ENCODE data around the gene SLC25A28. TPM values are rescaled to one million over a fixed set of nuclear protein-coding genes. Genes with fewer than 3 reads are reported as not detected.
A peak's percentile ranks its signal among the peaks of the same experiment; 100 is the strongest.

The SLC25A28 gene
- total and polyA plus RNA-seq, 2 experiments from 2014 or later, result 34.5 to 41.4 TPM

DNA sequence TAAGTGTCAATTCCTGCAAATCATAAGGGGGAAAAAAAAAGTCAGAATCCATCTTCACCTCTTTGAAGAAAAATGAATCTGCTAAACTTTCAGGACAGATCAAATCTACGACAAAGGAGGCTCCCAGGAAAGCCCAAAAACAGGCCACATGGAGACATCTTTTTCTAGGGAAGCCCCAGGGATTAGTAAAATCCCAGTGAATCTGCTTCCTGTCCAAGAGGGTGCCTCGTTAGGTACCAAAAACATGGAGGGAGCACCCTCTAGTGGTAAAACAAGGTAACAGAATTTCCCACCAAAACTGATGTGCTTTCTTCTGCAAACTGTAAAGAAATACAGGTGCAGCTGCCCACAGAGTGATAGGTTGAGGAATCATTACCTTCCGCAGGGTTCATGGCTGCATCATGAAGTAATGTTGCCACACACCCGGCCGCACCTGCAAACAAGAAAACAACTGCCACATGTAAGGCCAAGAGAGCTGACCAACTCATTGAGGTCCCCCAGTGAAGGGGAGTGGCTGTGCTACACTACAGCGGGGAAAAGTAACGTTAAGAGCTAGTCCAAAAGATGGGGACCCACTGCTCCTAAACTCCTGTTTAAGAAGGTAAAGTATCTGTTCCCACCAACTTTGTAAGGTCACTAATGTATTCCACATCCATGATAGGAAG is 7.9 kb downstream of the SLC25A28 start:
- DNase-seq (ENCODE audit: low read depth in 1 of 2, low spot score in 1 of 2), result peak; percentile 58 to 74
- H3K4me1 ChIP-seq (ENCODE audit: low read depth), result peaks cover 7% of the 10 kb centered on the region
- peaks cover 8% of the 10 kb centered on the region for H3K36me3 ChIP-seq
- H3K9me3 ChIP-seq (ENCODE audit: low read depth), result no peaks in the 10 kb centered on the region
- TF ChIP-seq, protein P1, sequence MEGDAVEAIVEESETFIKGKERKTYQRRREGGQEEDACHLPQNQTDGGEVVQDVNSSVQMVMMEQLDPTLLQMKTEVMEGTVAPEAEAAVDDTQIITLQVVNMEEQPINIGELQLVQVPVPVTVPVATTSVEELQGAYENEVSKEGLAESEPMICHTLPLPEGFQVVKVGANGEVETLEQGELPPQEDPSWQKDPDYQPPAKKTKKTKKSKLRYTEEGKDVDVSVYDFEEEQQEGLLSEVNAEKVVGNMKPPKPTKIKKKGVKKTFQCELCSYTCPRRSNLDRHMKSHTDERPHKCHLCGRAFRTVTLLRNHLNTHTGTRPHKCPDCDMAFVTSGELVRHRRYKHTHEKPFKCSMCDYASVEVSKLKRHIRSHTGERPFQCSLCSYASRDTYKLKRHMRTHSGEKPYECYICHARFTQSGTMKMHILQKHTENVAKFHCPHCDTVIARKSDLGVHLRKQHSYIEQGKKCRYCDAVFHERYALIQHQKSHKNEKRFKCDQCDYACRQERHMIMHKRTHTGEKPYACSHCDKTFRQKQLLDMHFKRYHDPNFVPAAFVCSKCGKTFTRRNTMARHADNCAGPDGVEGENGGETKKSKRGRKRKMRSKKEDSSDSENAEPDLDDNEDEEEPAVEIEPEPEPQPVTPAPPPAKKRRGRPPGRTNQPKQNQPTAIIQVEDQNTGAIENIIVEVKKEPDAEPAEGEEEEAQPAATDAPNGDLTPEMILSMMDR (IDR thresholded peaks at IDR 0.05; ENCODE audit: low read depth, low read length), result peak; percentile 76
- no peaks in the 10 kb centered on the region for H3K27me3 ChIP-seq
- no peak overlapping the region for H3K4me3 ChIP-seq
- no peak overlapping the region for H3K27ac ChIP-seq

DNA sequence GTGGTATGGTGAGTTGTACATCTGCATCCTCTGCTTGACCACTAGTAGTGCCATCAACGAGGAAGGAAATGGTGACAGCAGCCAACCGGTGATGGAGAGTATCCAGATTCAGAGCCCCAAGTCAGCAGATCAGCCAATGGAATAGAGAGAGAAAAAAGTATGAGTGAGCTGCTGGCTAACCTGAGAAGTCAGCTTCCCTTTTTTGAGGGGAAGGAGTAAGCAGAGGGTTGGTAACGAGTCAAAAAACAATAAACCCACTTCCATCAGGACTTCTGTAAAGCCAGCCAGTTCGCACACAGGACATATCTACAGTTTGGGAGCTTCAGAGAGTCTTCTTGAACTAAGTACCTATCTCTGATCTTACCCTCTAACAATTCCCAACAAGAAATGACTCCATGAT is 8.9 kb downstream of the SLC25A28 start:
- no peak for DNase-seq (ENCODE audit: low read depth in 1 of 2, low spot score in 1 of 2)
- no peak overlapping the region for H3K27ac ChIP-seq
- TF ChIP-seq, protein P1 (IDR thresholded peaks at IDR 0.05; ENCODE audit: low read depth, low read length), result no peak
- H3K36me3 ChIP-seq, result peaks cover 8% of the 10 kb centered on the region
- no peaks in the 10 kb centered on the region for H3K27me3 ChIP-seq
- H3K9me3 ChIP-seq (ENCODE audit: low read depth), result no peaks in the 10 kb centered on the region
- H3K4me1 ChIP-seq (ENCODE audit: low read depth), result no peaks in the 10 kb centered on the region
- no peak overlapping the region for H3K4me3 ChIP-seq

DNA sequence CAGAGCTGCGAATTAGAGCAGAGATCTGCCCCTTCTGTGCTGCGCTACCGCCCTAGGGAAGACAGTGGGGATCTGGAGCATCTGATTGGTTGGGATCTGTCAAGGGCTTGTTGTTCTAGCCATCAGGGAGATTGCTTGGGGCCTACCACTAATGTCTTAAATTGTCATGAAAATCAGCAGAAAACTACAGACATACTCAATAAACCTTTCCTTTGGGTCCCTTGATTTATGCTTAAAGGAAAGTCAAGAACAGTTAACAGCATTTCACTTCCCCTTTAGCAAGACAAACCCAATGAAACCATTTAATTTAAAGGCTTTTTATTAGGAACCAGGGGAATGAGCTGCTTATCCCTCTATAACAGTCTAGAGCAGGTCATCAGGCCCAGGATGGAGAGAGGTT is 10.0 kb downstream of the SLC25A28 start:
- no peaks in the 10 kb centered on the region for H3K4me1 ChIP-seq (ENCODE audit: low read depth)
- TF ChIP-seq, protein P1 (IDR thresholded peaks at IDR 0.05; ENCODE audit: low read depth, low read length), result no peak
- no peak for DNase-seq (ENCODE audit: low read depth in 1 of 2, low spot score in 1 of 2)
- peaks cover 8% of the 10 kb centered on the region for H3K36me3 ChIP-seq
- H3K4me3 ChIP-seq, result no peak overlapping the region
- no peaks in the 10 kb centered on the region for H3K27me3 ChIP-seq
- H3K9me3 ChIP-seq (ENCODE audit: low read depth), result no peaks in the 10 kb centered on the region
- no peak overlapping the region for H3K27ac ChIP-seq

DNA sequence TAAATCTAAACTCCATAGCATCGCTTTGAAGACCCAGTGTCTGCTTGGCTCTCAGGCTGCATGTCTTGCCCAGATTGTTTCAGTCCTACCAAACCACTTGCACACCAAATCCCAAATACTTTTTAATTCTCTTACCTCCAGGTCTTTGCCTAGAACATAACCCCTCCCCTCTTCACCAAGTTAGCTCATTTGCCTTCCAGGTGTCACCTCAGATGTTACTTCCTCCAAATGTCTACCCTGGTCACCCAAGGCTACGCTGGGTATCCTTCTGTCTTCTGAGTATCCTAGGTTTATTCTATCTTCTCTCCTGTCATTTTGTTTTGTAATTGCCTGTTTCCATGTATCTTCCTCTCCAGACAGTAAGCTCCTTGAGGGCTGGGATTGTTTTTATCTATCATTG is 11.1 kb downstream of the SLC25A28 start:
- no peak overlapping the region for H3K4me3 ChIP-seq
- no peaks in the 10 kb centered on the region for H3K27me3 ChIP-seq
- H3K4me1 ChIP-seq (ENCODE audit: low read depth), result no peaks in the 10 kb centered on the region
- H3K9me3 ChIP-seq (ENCODE audit: low read depth), result no peaks in the 10 kb centered on the region
- H3K27ac ChIP-seq, result no peak overlapping the region
- H3K36me3 ChIP-seq, result peaks cover 8% of the 10 kb centered on the region
- TF ChIP-seq, protein P1 (IDR thresholded peaks at IDR 0.05; ENCODE audit: low read depth, low read length), result no peak
- DNase-seq (ENCODE audit: low read depth in 1 of 2, low spot score in 1 of 2), result no peak

DNA sequence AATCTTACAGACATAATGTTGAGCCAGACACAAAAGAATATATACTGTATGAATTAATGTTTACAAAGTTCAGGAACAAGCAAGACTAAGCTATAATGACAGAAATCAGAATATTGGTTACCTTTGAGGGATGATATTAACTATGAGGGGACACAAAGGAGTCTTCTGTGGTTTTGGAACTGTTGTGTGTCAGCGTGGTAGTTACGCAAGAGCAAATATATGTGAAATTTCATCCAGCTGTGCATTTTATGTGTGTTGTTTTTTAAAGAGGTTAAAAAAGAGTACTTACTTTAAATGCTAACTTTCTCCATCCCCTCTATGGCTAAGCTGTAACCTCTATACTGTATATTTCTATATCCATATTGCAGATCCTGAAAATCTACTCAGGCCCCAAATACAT is 14.9 kb downstream of the SLC25A28 start:
- Histone ChIP-seq H3K36me3 (peaks cover 5% of the 10 kb centered on the region), H3K4me1 (ENCODE audit: low read depth) (no peaks in the 10 kb centered on the region), H3K4me3 (no peak overlapping the region), H3K27me3 (no peaks in the 10 kb centered on the region), H3K27ac (no peak overlapping the region), H3K9me3 (ENCODE audit: low read depth) (no peaks in the 10 kb centered on the region)
- peak in 1 of 2 donors; percentile 7 for DNase-seq (ENCODE audit: low read depth in 1 of 2, low spot score in 1 of 2)
- TF ChIP-seq, protein P1 (IDR thresholded peaks at IDR 0.05; ENCODE audit: low read depth, low read length), result no peak

Measured in cardiac muscle cell (in vitro differentiated cells and primary cell).